ELF-1 (cell line): Measurements from ENCODE around the gene MYL7.
A peak's percentile ranks its signal among the peaks of the same experiment; 100 is the strongest.

Source experiments
- DNase-seq: peaks from one replicate; pipeline ENCODE4 v3.0.0-alpha.2; 2016; ENCODE audit warnings: low read depth, low spot score

Gene MYL7

DNA sequence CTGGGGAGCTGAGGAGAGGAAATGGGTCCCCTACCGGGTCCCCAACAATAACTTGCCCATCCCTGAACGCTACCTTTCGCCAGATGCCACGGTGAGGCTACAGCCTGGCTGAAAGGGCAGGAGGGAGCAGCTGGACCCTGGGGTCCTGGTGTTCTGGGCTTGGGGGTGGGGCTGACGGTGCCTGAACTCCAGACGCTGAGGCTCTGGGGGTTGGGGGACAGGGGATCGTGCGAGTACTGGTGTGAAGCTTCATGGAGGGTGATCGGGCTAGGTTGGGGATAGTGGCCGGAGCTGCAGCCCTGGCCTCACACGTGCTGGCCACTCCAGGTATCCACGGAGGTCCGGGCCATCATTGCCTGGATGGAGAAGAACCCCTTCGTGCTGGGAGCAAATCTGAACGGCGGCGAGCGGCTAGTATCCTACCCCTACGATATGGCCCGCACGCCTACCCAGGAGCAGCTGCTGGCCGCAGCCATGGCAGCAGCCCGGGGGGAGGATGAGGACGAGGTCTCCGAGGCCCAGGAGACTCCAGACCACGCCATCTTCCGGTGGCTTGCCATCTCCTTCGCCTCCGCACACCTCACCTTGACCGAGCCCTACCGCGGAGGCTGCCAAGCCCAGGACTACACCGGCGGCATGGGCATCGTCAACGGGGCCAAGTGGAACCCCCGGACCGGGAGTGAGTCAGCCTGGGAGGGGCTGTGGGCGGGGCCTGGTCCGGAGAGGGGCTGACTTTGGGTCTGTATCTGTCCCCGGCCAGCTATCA is 28.7 kb downstream of the MYL7 start:
- DNase-seq: peak; percentile 41

GRCh38 chr7:44111761-44112160 is 29.4 kb downstream of the MYL7 start:
- DNase-seq: no peak

- DNase-seq: no peak
Observed at GRCh38 chr7:44110719-44111635, 30.2 kb downstream of the MYL7 start.

- no peak for DNase-seq
Observed at GRCh38 chr7:44109991-44110390, 31.1 kb downstream of the MYL7 start.

GRCh38 chr7:44108768-44109750 is 32.1 kb downstream of the MYL7 start:
- DNase-seq: no peak

DNA sequence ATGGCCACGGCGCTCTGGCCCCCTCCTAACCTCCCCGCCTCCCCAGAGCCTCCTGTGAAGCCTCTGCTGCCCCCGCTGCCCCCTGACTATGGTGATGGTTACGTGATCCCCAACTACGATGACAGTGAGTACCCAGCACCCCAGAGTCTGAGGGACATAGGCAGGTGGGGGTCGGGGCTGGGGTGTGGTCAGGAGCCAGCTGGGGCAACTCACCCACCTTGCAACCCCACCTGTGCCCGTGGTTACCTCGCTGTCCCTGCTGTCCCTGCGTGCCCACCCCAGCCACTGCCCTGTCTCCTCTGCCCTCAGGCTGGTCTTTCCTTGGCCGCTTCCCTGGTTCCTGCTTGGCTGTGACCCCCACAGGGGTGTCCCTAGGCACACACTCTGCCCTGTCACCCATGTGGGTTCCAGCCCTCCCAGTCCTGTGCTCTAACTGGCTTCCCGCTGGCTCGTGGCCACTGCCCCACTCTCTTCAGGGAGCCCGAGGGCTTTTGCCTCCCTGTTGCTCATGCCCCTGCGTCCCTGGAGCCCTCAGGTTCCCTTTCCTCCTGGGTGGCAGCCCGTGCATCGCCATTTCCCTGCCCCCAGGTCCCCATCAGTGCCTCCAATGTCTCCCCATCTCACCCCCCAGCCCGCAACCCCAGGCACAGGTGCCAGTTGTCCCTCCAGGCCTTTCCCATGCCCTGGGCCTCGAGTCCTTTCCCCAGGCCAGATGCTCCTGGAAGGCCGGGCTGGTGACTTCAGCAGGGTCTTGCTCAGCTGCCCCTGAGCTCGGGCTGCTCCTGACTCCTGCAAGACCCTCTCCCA is 33.0 kb downstream of the MYL7 start:
- DNase-seq: no peak

- no peak for DNase-seq
Observed at GRCh38 chr7:44107116-44107960, 33.8 kb downstream of the MYL7 start.

DNA sequence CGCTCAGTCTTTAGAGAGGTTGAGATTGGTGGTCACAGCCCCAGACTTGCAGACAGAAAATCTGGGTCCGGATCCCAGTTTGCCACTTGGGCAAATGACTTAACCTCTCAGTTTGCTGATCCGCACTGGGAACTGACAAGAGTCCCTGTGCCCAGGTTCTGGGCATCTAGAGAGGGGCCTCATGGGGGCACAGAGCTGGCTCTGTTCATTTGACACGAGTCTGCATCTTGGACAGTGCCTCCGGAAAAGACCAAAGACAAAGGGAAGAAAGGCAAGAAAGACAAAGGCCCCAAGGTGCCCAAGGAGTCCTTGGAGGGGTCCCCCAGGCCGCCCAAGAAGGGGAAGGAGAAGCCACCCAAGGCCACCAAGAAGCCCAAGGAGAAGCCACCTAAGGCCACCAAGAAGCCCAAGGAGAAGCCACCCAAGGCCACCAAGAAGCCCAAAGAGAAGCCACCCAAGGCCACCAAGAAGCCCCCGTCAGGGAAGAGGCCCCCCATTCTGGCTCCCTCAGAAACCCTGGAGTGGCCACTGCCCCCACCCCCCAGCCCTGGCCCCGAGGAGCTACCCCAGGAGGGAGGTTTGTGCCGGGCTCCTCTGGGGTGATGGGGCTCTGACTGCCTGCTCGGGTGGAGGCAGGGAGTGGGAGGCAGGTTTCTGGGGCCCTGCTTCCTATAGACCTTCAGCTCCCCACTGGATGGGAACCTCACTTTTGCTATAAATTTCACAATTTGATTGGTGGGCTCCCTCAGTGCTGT is 34.6 kb downstream of the MYL7 start:
- no peak for DNase-seq

DNA sequence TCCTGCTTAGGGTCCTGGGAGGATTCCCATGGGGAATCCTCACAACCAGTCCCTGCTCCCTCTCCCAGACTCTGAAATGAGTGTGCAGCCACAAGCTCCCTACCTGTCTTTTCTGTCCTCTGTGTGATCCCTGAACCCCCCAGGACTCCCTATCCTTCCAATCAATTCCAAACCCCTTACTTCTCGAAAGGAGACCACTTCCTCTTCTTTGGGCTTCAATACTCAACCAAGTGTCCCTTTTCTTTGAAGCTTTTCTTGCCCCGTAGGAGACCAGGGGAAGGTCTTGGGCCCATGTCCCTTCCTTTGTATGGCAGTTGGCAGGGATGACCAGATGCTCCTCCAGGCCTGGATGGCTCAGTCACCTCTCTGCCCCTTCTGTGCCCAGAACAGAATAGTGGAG is 35.3 kb downstream of the MYL7 start:
- no peak for DNase-seq

- peak; percentile 52 for DNase-seq
Observed at GRCh38 chr7:44104860-44105771, 36.0 kb downstream of the MYL7 start.

- DNase-seq: no peak
Observed at GRCh38 chr7:44103923-44104859, 36.9 kb downstream of the MYL7 start, which contains the start of gene AEBP1. AEBP1 (plus strand) TSS chr7:44104345; CDS start chr7:44104666, 321 bp downstream.

GRCh38 chr7:44103566-44103922 is 37.6 kb downstream of the MYL7 start:
- no peak for DNase-seq

DNA sequence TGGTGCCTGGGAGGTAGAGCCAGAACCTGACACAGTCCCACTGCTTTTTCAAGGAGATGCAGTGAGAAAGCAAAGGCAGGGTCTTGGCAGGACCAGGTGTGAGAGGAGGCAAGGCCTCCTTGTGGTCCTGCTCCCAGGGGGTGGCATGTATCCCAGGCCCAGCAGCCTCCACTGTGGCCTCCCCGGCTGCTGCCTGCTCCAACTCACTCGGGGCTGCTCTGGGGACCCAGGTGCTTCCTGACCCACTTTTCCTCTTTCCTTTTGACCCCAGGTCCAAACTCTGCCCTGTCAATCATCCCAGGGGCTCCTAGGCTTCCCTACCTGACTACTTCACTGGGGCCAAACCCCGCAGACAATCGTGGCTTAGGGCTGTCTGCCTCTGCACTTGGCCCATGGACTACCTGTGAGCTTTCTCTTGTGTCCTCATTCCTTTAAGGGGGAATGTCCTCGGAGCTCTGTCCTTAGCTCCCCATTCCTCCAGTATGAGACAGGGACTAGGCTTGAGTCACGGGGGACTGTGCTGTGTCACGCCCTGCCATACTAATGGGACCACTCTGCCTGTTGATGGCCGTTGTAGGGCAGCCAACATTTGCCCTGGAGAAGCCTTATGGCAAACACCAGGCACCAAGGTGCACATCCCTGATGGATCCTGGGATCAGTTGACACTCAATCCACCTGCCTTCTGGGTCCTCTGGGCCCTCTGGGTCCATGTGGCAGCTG is 38.1 kb downstream of the MYL7 start:
- no peak for DNase-seq

- DNase-seq: no peak
Observed at GRCh38 chr7:44101966-44102845, 38.9 kb downstream of the MYL7 start.

GRCh38 chr7:44101303-44101965 is 39.7 kb downstream of the MYL7 start:
- no peak for DNase-seq
